Measurements from ENCODE around the gene SLC35F3.

DNA sequence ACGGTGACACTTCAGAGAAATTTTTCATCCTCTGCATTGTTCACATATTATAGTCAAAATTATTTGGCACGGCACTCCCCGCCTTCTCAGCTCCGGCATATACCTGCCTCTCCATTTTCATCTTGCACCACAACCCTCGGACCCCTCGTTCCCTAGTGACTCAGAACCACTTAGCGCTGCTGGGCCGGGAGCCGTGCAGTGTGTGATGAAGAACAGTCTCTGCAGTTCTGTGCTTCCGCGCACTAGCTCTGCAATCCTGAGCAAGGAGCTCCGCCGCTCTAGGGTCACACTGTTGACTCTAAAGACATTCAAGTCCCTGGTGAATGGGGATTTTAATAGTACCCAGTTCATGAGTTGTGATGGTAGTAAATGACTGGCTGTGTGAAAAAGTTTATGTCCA, 221.2 kb downstream of the SLC35F3 start:
- TF ChIP-seq, protein P1, sequence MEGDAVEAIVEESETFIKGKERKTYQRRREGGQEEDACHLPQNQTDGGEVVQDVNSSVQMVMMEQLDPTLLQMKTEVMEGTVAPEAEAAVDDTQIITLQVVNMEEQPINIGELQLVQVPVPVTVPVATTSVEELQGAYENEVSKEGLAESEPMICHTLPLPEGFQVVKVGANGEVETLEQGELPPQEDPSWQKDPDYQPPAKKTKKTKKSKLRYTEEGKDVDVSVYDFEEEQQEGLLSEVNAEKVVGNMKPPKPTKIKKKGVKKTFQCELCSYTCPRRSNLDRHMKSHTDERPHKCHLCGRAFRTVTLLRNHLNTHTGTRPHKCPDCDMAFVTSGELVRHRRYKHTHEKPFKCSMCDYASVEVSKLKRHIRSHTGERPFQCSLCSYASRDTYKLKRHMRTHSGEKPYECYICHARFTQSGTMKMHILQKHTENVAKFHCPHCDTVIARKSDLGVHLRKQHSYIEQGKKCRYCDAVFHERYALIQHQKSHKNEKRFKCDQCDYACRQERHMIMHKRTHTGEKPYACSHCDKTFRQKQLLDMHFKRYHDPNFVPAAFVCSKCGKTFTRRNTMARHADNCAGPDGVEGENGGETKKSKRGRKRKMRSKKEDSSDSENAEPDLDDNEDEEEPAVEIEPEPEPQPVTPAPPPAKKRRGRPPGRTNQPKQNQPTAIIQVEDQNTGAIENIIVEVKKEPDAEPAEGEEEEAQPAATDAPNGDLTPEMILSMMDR (IDR thresholded peaks at IDR 0.05; ENCODE audit: low read depth, low read length, poor library complexity, severe bottlenecking): no peak
- no peak for TF ChIP-seq EZH2phosphoT487 (IDR thresholded peaks at IDR 0.05; ENCODE audit: borderline replicate concordance, low read length)
